Peyer's patch (tissue), 4 donors: Measurements from ENCODE around the gene CABYR. TPM values are rescaled to one million over a fixed set of nuclear protein-coding genes. Genes with fewer than 3 reads are reported as not detected.

Experiments used
- DNase-seq, 3 donors: peaks; one replicate each; pipeline ENCODE4 v3.0.0-alpha.2; 2017 to 2019
- H3K27ac ChIP-seq, 4 donors: fragments of 200-600 bp; sonication (generic); one replicate each; pipeline ENCODE4 v1.5.1; 2016 to 2019
- H3K27me3 ChIP-seq, 2 donors: fragments of 200-600 bp; sonication (generic); one replicate each; pipeline ENCODE4 v1.5.1; 2019
- H3K36me3 ChIP-seq, 3 donors: fragments of 200-600 bp; sonication (generic); one replicate each; pipeline ENCODE4 v1.5.1; 2016 to 2019
- H3K4me1 ChIP-seq, 4 donors: fragments of 200-600 bp; sonication (generic); one replicate each; pipeline ENCODE4 v1.5.1; 2016 to 2019
- H3K4me3 ChIP-seq, 4 donors: fragments of 200-600 bp; sonication (generic); 1 replicate in 3 of 4; 2 replicates in 1 of 4; pipeline ENCODE4 v1.5.1; 2016 to 2019; ENCODE audit warnings: mild to moderate bottlenecking in 1 of 4
- H3K9me3 ChIP-seq, 4 donors: fragments of 200-600 bp; sonication (generic); one replicate each; pipeline ENCODE4 v1.5.1; 2016 to 2019; ENCODE audit warnings: mild to moderate bottlenecking in 1 of 4
- CTCF ChIP-seq, 6 experiments: fragments of 450-650 bp in 4 of 6; fragments of 200-600 bp in 2 of 6; sonication (generic) in 1 of 6; IDR thresholded peaks; one replicate each; pipeline ENCODE4 v1.5.1; 2017 to 2019; ENCODE audit warnings: antibody characterized with exemption in 6 of 6, mild to moderate bottlenecking in 3 of 6, moderate library complexity in 1 of 6
- POLR2A ChIP-seq, 2 donors: fragments of 450-650 bp; IDR thresholded peaks; one replicate each; pipeline ENCODE4 v1.5.1; 2017; ENCODE audit warnings: antibody characterized with exemption in 2 of 2, mild to moderate bottlenecking in 2 of 2, moderate library complexity in 2 of 2
- total RNA-seq, 4 donors: library from RNA; depleted of rRNA; stranded (reverse); fragments of >200 nt; gene quantifications; one replicate each; pipeline ENCODE4 v1.1.0, GENCODE V29; 2016

Gene CABYR
- total RNA-seq, 4 donors from 2014 or later, result 0.67 TPM; not detected in 3

- no peak overlapping the region for H3K27ac ChIP-seq
- DNase-seq, result no peak
Measured at GRCh38 chr18:24157855-24158254, 19.0 kb downstream of the CABYR start.

GRCh38 chr18:24160086-24160485 is 21.2 kb downstream of the CABYR start:
- no peaks in the 10 kb centered on the region for H3K27me3 ChIP-seq
- no peaks in the 10 kb centered on the region for H3K9me3 ChIP-seq
- no peak overlapping the region for H3K4me3 ChIP-seq
- no peak overlapping the region for H3K27ac ChIP-seq
- TF ChIP-seq CTCF (IDR thresholded peaks at IDR 0.05) (no peak), POLR2A (IDR thresholded peaks at IDR 0.05) (no peak)
- H3K36me3 ChIP-seq, result peaks cover 0 to 41% (median 0%) of the 10 kb centered on the region in 3 donors
- H3K4me1 ChIP-seq, result no peaks in the 10 kb centered on the region
- no peak for DNase-seq

More at GRCh38 chr18:24157855-24158254, 19.0 kb downstream of the CABYR start:
- Histone ChIP-seq H3K4me1 (no peaks in the 10 kb centered on the region), H3K9me3 (no peaks in the 10 kb centered on the region), H3K36me3 (peaks cover 0 to 32% (median 0%) of the 10 kb centered on the region in 3 donors), H3K27me3 (no peaks in the 10 kb centered on the region), H3K4me3 (no peak overlapping the region)
- TF ChIP-seq CTCF (IDR thresholded peaks at IDR 0.05) (no peak), POLR2A (IDR thresholded peaks at IDR 0.05) (no peak)

- no peaks in the 10 kb centered on the region for H3K27me3 ChIP-seq
- DNase-seq, result no peak
- H3K36me3 ChIP-seq, result peaks cover 0 to 54% (median 0%) of the 10 kb centered on the region in 3 donors
- TF ChIP-seq POLR2A (IDR thresholded peaks at IDR 0.05), result no peak
- TF ChIP-seq CTCF (IDR thresholded peaks at IDR 0.05), result no peak
- no peaks in the 10 kb centered on the region for H3K9me3 ChIP-seq
- H3K4me3 ChIP-seq, result no peak overlapping the region
- H3K27ac ChIP-seq, result no peak overlapping the region
- H3K4me1 ChIP-seq, result no peaks in the 10 kb centered on the region
Measured at GRCh38 chr18:24161304-24161703, 22.4 kb downstream of the CABYR start.

GRCh38 chr18:24168496-24168895 is 29.6 kb downstream of the CABYR start:
- Histone ChIP-seq H3K4me3 (no peak overlapping the region), H3K27ac (no peak overlapping the region), H3K9me3 (no peaks in the 10 kb centered on the region), H3K36me3 (peaks cover 0 to 52% (median 0%) of the 10 kb centered on the region in 3 donors), H3K4me1 (no peaks in the 10 kb centered on the region), H3K27me3 (no peaks in the 10 kb centered on the region)
- TF ChIP-seq CTCF (IDR thresholded peaks at IDR 0.05) (no peak), POLR2A (IDR thresholded peaks at IDR 0.05) (no peak)
- DNase-seq, result no peak

GRCh38 chr18:24170360-24170759 is 31.5 kb downstream of the CABYR start:
- DNase-seq, result no peak
- Histone ChIP-seq H3K36me3 (peaks cover 0 to 46% (median 0%) of the 10 kb centered on the region in 3 donors), H3K4me3 (no peak overlapping the region), H3K9me3 (no peaks in the 10 kb centered on the region), H3K27me3 (no peaks in the 10 kb centered on the region), H3K4me1 (no peaks in the 10 kb centered on the region), H3K27ac (no peak overlapping the region)
- TF ChIP-seq CTCF (IDR thresholded peaks at IDR 0.05), result no peak
- TF ChIP-seq POLR2A (IDR thresholded peaks at IDR 0.05), result no peak

- H3K27ac ChIP-seq, result no peak overlapping the region
- H3K27me3 ChIP-seq, result no peaks in the 10 kb centered on the region
- no peaks in the 10 kb centered on the region for H3K9me3 ChIP-seq
- no peak overlapping the region for H3K4me3 ChIP-seq
- no peak for DNase-seq
- TF ChIP-seq CTCF (IDR thresholded peaks at IDR 0.05) (no peak), POLR2A (IDR thresholded peaks at IDR 0.05) (no peak)
- peaks cover 0 to 26% (median 0%) of the 10 kb centered on the region in 3 donors for H3K36me3 ChIP-seq
- peaks cover 0 to 6% (median 0%) of the 10 kb centered on the region in 4 donors for H3K4me1 ChIP-seq
Measured at GRCh38 chr18:24173997-24174396, 35.1 kb downstream of the CABYR start.
